NCI-H524 (cell line): ENCODE measurements around the gene MMP15.
A peak's percentile ranks its signal among the peaks of the same experiment; 100 is the strongest.
"Not testable (repeated sequence)": the region's sequence is repeated elsewhere in the genome, so short reads cannot be mapped to it uniquely, and the experiment has no call there.

Experiments used
- DNase-seq, 2 experiments: peaks; one replicate each; lab custom pipeline; 2025; lab: John Stamatoyannopoulos, UW

Gene MMP15

DNA sequence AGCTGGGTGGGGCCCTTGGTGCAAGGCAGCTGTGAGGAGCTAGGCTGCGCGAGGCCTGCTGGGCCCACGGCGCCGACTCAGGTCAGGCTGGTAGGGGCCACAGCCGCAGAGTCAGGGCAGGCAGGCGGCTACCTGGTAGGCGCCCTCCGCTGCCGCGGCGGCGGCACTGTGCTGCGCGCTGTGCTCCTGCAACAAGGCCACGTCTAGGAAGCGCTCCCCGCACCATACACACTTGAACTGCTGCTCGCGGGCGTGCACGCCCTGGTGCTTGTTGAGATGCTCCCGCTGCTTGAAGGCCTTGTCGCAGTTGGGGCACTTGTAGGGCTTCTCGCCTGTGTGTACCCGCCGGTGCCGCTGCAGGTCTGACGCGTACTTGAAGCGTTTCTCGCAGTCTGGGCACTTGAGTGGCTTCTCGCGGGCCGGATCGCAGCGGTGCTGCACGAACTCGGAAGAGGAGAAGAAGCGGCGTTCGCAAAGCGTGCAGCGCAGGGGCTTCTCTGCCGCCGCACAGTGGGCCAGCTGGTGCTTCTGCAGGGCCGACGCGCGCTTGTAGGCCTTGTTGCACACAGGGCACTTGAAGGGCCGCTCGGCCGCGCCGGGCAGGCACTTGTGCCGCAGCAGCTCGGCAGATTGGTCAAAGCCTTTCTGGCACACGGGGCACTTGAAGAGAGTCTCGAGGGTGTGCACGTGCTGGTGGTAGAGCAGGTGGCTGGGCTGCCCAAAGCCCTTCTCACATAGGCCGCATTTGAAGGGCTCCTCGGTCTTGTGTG lies 29.0 kb upstream of the MMP15 start:
- no peak for DNase-seq

DNA sequence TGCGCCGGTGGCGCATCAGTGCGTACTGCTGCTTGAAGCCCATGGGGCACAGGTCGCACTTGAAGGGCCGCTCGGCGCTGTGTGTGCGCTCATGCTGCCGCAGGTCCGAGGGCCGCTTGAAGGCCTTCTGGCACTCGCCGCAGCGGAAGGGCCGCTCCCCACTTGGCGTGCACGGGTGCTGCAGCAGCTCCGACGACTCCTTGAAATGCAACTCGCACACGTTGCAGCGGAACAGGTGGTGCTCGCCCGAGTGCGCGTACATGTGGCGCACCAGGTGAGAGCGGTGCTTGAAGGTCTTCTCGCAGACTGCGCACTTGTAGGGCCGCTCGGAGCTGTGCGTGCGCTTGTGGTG lies 28.4 kb upstream of the MMP15 start:
- no peak for DNase-seq

DNA sequence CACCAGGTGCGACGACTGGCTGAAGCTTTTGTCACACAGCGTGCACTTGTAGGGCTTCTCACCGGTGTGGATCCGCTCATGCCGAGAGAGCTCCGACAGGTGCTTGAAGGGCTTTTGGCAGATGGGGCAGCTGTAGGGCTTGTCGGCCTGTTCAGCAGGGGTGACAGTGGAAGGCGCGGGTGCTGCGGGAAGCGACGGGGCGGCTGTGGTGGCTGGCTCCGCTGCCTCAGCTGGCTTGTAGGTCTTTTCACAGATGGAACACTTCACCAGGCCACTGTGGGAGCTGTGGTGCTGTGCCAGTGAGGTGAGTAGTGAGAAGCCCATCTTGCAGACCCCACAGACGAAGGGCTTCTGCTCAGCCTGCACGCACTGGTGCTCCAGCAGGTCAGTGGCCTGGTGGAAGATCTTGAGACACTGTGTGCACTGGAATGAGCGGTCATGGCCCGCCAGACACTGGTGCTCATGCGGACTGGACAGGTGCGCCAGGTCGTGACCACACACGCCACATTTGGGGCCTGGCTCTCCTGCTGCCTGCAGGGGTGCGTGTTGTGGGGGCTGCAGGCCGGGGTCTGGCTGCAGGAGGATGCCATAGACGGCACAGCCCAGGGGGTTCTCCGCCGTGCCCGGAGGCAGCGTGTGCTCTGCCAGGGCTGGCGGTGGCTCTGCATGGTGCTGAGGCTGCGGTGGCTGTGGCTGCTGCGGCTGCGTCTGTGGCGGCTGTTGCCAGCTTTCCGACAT lies 27.9 kb upstream of the MMP15 start:
- DNase-seq = no peak

DNA sequence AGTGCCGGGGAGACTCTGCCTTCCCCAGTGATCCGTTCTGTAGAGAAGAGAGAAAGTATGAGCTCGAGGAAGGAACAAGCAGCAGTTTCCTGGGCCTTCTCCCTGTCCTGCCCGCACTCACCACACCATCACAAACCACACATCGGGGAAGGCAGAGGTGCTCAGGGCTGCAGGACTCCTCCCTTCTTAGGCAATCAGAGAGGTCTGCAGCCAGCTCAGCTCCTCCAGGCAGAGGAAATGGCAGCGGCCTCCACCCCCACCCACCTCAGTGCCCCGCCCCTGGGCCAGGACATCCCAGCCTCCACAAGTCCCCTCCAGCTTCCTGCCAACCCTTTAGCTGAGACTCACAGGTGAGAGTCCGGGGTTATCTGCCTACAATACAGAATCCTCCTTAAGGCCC lies 27.1 kb upstream of the MMP15 start:
- no peak for DNase-seq

DNA sequence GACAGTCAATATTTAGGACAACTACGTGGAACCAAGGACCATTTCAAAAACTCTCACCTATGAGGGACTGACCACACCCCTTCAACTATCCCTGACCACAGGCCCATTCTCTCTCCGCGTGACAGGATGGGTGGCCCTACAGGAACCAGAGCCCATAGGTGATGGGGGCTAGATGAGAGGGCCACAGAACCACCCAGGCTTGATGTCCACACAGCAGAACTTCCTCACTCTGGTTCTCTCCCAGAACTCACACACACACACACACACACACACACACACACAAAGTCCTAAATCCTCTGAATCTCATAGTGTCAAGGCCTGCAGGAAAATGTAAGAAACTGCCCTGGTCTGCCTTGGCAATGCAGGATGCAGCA lies 26.6 kb upstream of the MMP15 start:
- DNase-seq = no peak

DNA sequence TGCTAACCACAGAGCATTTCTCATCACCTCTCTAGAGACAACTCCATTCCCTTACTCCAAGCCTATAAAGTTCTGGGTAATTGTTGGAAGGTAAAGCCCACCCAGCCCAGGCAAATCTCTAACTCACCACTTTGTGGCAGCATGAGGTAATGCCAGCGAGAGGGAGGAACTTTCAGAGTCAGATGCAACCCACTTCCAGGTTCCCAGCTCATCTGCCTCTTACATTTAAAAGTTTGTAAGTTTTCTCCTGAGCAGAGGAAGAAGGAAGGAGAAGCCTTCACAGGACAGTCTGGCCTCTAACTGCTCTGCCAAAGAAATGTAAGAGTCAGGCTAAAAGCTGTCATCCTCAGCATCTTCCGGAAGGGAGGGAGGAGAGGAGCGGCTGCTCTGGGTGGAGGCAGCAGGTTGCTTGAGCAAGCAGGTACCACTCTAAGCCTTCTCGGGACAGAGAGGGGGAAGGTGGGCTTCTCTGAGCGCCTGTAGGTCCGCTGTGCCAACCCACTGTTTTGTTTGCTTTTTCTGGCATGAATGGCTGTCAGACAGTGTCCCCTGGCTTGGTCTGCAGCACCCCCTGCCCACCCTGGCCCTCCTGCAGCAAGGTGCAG lies 26.1 kb upstream of the MMP15 start:
- DNase-seq = peak in 1 of 2 experiments; percentile 42

DNA sequence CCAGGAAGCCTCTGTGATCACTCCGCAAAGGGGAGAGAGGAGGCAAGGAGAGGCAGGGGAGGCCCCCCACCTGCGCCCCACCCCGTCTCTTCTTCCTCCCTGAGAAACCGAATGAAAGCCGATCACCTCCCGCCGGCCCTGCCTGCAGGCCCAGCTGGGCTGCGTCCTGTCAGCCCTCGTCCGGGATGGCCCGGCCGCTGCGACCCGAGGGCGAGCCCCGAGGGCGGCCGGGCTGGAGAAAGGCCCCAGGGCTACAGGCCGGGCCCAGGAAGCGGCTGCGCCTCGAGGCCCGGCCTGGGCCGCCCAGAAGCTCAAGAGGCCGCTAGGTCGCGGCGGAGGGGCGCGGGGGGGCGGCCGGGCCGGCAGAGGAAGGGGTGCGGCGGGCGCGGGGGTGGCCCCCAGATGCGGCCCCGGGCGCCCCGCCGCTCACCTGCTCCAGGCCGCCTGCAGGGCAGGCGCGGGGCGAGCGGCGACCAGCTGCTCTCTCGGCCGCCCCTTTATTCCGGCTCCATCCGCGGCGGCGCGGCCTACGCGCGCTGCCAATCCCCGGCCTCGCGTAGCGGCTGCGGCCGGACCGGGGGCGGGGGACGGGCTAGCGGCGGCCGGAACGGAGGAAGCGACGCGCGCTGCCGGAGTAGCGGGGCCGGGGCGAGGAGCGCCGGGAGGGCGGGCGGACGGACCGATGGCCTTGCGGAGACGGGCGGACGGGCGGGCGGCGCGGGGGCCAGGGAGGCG lies 25.4 kb upstream of the MMP15 start, which contains the start of gene ZNF319:
ZNF319 (minus strand) TSS at position 702 of the 735 bp plus-strand sequence. CDS start 2,407 bp downstream, outside the sequence.
- DNase-seq = peak in 1 of 2 experiments; percentile 53

DNA sequence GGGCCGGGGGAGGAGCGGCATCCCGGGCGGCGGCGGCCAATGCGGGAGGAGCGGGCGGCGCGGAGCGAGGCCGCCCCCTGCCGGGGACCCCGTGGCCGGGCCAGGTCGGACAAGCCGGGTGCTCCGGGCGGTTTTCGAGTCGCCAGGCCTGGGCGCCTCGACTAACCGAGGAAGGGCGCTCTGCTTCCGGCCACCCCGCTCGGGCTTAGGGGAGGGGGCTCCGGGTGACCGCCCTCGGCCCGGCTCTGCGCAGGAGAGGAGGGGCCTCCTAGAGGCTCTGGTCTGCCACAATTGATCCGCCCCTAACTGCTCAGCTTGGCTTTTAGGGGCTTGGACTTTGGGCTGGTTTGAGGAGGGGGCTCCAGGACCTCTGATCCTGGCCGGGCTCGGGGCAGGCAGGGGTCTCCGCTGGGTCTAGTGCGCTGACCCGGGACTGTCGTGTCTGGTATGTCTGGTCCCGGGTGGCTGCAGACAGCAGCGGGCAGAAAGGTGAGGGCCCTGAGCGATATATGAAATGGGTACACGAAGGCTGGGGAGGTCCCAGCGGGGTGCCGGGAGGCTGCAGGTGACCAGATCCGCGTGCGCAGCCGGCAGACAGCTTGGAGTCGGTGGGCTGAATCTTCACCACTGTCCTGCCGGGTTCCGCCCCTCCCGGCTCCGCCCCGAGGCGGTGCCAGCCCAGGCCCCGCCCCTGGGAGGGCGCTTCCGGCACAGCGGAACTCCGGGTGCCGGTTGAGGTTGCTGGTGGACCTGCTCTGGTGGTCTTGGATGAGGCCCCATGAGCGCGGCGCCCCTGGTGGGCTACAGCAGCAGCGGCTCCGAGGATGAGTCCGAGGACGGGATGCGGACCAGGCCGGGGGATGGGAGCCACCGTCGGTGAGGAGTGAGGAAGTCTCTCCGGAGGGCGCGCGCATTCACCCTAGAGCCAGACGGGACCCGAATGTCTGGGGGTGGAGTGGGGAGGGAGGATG lies 24.6 kb upstream of the MMP15 start, which contains the start of gene USB1:
USB1 (plus strand) TSS at position 702 of the 971 bp plus-strand sequence; CDS start at position 779, 77 bp downstream.
- peak; percentile 84 to 93 for DNase-seq

DNA sequence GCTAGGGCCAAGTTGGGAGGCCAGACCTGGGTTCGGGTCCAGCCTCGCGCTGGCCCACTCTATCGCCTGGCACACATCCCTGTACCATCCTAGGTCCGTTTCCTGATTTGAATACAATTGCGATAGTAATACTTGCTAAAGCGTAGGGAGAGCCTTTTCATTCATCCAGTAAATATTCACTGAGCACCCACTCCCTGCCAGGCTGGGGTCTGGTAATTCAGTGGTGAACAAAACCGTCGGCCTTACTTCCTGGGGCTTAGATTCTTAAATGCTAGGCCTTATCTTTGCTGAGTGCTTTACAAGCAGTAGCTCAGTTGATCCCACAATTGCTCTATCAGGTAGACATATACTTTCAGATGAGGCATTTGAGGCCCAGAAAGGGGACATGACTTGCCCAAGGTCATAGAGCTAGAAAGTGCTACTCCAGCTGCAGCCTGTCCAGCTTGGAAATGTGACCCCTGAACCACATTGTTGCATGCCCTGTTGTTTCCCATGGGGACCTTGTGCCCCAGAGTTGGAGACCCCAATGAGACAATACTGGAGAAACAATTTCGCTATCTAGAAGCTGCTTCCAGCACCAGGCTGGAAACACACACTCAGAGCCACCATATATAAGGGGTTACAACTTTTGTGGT lies 23.7 kb upstream of the MMP15 start:
- no peak for DNase-seq

DNA sequence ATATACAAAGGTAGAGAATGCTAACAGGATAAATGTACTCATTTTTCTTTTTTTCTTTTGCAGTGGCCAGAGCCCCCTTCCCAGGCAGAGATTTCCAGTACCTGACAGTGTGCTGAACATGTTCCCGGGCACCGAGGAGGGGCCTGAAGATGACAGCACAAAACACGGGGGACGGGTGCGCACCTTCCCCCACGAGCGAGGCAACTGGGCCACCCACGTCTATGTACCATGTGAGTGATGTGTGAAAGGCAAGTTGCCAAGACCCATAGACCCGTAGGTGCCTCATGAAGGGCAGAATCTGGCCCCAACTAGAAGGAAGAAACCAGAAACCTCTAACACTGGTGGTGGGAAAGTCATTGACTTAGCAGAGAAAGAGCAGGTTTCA lies 23.1 kb upstream of the MMP15 start:
- DNase-seq = no peak

DNA sequence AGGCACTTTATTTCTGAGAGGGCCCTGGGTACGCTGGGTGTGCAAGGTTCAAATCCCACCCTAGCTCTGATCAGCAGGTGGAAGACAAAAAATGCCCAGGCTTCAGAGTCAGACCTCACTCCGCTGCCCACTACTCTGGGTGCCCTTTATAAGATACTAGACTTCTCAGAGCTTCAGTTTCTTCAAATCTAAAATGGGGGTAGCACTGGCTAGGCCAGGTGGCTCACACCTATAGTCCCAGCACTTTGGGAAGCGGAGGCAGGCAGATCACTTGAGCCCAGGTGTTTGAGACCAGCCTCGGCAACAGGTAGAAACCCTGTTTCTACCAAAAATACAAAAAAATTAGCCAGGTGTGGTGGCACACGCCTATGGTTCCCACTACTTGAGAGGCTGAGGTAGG lies 22.6 kb upstream of the MMP15 start:
- DNase-seq = no peak

DNA sequence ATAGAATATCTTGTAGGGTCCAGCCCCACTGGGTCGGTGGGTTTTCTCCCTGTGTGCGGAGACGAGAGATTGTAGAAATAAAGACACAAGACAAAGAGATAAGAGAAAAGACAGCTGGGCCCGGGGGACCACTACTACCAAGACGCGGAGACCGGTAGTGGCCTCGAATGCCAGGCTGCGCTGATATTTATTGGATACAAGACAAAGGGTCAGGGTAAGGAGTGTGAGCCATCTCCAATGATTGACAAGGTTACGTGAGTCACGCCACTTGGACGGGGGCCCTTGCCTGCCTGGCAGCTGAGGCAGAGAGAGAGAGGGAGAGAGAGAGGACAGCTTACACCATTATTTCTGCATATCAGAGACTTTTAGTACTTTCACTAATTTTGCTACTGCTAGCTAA lies 20.8 kb upstream of the MMP15 start:
- DNase-seq = not testable (repeated sequence)

DNA sequence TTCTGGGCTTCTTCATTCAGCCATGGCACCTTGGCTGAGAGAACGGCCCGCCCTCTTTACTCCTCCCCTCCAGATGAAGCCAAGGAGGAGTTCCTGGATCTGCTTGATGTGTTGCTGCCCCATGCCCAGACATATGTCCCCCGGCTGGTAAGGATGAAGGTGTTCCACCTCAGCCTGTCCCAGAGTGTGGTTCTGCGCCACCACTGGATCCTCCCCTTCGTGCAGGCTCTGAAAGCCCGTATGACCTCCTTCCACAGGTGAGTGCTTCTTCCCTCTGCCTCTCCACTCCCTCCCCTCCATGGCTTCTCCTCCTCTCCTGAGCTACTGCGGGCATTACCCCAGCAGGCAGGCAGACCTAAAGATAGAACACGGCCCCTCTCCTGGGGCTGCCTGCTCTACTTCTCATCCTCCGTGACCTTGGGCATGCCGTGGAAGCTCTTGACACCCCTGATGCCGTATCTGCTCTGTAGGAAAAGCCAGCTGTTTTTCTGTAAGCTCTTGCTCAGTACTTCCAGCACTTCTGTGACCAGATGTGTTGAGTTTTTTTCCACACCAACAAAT lies 15.6 kb upstream of the MMP15 start:
- DNase-seq = peak in 1 of 2 experiments; percentile 52

DNA sequence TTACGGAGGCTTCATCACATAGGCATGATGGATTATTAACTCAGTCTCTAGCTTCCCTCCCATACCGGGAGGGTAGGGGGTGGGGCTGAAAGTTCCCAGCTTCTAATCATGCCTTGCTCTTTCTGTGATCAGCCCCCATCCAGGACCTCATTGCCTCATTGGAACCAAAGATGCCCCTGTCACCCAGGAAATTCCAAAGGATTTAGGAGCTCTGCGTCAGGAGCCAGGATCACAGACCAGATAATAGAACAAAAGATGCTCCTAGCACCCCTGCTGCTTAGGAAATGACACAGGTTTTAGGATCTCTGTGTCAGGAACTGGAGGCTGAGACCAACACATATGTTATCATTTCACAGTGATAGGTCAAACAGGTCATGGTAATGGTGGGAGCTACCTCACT lies 14.7 kb upstream of the MMP15 start:
- no peak for DNase-seq

DNA sequence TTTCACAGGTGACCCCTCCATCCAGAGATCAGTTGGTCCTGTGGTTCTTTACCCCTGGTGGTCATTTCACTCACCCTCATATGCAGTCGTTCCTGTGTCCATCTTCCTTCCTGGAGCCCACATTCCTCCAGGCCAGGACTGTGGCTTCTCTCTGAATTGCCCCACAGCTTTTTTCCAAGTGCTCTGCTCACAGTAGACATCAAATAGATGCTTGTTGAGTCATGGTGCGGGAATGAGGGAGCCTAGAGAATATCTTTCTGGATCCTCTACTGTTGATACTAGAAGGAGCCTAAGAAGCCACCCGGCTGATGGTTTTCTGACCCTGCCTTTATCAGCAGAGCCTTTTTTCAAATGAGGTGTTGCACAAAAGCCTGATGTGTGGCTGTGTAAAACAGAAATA lies 13.9 kb upstream of the MMP15 start:
- no peak for DNase-seq

DNA sequence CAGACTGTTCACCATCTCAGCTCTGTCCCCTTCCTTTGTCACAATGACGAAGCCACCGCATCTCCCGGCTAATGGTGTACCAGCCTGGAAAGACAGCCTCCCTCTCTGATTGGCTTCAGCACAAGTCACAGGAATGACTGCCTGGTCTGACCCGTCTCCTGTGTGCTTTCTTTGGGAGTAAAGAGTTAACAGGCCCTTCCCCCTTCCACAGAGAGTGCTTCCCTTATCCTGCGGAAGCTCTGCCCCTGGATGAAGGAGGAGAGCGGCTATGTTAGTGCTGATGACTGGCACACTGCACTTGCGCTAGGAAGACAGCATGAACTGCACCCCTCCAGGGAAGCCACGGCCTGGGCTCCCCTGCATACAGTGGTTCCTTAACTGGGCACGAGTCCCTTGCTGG lies 13.1 kb upstream of the MMP15 start:
- no peak for DNase-seq

DNA sequence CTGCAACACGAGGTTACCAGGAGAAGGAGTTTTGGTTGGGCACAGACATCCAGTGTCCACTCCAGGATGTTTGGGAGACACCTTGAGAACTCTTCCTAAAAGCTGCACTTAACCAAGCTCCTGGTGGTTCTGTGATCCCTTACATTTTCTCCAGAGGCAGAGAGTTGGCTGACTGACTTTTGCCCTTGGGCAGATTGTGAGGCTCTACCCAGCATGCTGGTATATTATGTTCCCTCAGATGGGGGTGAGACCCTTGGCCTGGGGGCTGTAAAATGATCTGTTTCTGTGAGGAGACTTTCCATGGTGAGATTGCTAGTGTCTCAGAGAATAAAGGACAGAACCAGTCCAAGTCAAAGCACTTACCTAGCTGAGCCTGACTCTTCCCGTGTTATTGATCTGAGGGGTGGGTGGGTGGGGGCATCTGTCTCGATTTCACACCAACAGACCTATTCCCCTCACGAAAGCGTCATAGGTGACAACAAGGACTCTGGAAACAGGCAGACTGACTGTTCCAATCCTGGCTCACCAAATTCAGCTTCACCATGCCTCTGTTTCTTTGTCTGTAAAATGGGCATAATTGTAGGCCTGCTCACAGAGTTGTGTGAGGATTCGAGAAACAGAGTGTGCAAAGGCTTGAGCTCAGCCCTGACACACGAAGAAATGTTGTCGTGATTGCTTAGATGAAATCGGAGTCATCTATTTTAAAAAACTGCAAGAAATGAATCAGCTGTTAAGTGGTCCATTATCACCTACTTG lies 12.2 kb upstream of the MMP15 start:
- no peak for DNase-seq

DNA sequence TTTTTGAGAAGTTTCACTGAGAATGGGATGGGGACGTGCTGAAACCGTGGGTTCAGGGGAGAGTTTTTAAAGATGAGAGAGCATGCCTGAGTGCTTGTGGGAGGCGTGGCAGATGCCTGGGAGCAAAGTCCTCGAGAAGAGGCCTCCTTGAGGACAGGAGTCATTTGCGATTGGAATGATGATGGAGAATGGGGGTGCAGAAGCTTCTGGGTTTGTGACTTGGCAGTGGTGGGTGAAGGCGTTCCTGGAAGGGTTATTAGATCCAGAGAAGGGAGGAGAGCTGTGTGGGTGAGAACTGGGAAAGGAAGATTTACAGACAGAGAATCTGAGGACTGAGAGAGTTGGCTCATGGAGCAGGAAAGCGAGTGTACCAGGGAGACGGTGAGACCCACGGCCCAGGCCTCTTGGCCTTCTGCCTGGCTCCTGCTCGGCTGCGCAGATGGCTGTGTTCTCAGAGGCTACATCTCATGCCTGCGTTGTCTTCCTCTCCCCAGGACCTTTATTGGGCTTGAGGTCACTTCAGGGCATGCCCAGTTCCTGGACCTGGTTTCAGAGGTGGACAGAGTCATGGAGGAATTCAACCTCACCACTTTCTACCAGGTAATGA lies 8.6 kb upstream of the MMP15 start:
- DNase-seq = no peak

DNA sequence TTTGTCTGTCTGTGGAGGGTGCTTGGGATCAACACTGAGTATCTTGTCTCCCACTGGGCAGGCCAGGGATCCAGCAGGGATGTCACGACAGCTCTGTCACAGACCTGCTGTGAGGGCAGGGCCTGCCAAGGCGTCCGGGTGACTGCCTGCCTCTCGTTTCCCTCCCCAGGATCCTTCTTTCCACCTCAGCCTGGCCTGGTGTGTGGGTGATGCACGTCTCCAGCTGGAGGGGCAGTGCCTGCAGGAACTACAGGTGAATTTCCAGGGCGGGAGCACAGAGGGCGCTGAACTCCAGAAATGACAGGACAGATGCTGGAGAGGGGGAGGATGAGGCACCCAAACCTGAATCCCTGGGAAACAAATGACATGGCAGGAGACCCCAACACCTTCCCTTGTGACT lies 6.8 kb upstream of the MMP15 start:
- peak in 1 of 2 experiments; percentile 58 for DNase-seq
